Psoas muscle (tissue), 8 donors: ENCODE results near the gene FOCAD. TPM values are rescaled to one million over a fixed set of nuclear protein-coding genes. Genes with fewer than 3 reads are reported as not detected.

Source experiments
- ATAC-seq, 4 donors: fragments of 200-7000 bp; cut with Tn5 transposase; one replicate each; pipeline ENCODE4 v1.9.1; 2020; ENCODE audit warnings: moderate library complexity in 3 of 4, mild to moderate bottlenecking in 2 of 4
- DNase-seq, 2 donors: peaks; one replicate each; pipeline ENCODE4 v3.0.0-alpha.2; 2020
- H3K27ac ChIP-seq: fragments of 200-600 bp; one replicate; pipeline ENCODE4 v1.8.0; 2022
- H3K27me3 ChIP-seq, 3 donors: fragments of 200-600 bp in 1 of 3; one replicate each; pipeline versions ENCODE4 v1.6.1 to v1.8.0; 2013 to 2022; ENCODE audit warnings: low read length in 2 of 3, mild to moderate bottlenecking in 2 of 3, moderate library complexity in 1 of 3; ENCODE audit not compliant: insufficient read depth in 3 of 3
- H3K36me3 ChIP-seq, 2 donors: fragments of 200-600 bp in 1 of 2; one replicate each; pipeline versions ENCODE4 v1.6.1 to v1.8.0; 2013 to 2022; ENCODE audit warnings: low read depth in 1 of 2, mild to moderate bottlenecking in 1 of 2, moderate library complexity in 1 of 2; ENCODE audit not compliant: insufficient read depth in 1 of 2
- H3K4me1 ChIP-seq: fragments of 200-600 bp; one replicate; pipeline ENCODE4 v1.8.0; 2022
- H3K4me3 ChIP-seq: fragments of 200-600 bp; one replicate; pipeline ENCODE4 v1.8.0; 2022; ENCODE audit warnings: mild to moderate bottlenecking
- H3K9me3 ChIP-seq: fragments of 200-600 bp; one replicate; pipeline ENCODE4 v1.8.0; 2022
- WGBS, 3 donors: extraction: QIAGEN DNeasy Blood & Tissue Kit; methylation state at CpG; one replicate each; pipeline versions ENCODE4 v1.1.6 to v1.1.7; 2013; 5-methylcytosine and 5-hydroxymethylcytosine counted together
- intact Hi-C, 2 donors: fragments of 100-400 bp; cut with DNase I; formaldehyde crosslinking; loops; one replicate each; pipeline versions ENCODE4 v1.11.0 to v1.14.2; 2022
- polyA plus RNA-seq, 3 donors: library from polyadenylated mRNA; stranded (reverse); fragments of 200-250 nt; gene quantifications; one replicate each; pipeline ENCODE4 v1.2.3, GENCODE V29; 2013
- total RNA-seq, 4 donors: library from RNA; stranded (reverse); fragmentation: NEBNext Ultra II Directional in 2 of 4; extraction: Animal tissue kit (Norgen Biotek cat#: 25700) in 2 of 4; gene quantifications; one replicate each; pipeline versions ENCODE4 v1.2.1 to v1.2.4, GENCODE V29; 2021 to 2023
- TF ChIP-seq, protein P1 (sequence below): fragments of 200-600 bp; IDR thresholded peaks from one replicate; pipeline ENCODE4 v1.8.0; 2022; ENCODE audit warnings: antibody characterized with exemption
- donor health status: healthy with polysubstance abuse.
- donor health status: DM: no; HTN: no; CAD: no; lungs with moderate emphysema.
- donor health status: Bipolar disorder and iron deficiency.
- donor health status: healthy.
- donor health status: DM: yes; HTN: yes; CAD: no.
- donor health status: DM: no; HTN: no; CAD: no.
- donor health status: DM: no; HTN: no; CAD: no.
- donor health status: DM: yes; HTN: yes; CAD: no.

The FOCAD gene
- total and polyA plus RNA-seq, 7 donors, result 5.8 to 24.8 (median 12.1) TPM

GRCh38 chr9:20981486-20981885, 297.4 kb downstream of the FOCAD start:
- ATAC-seq (no peak), DNase-seq (no peak)
- intact Hi-C loops, result no loop called here
- 26 to 33% (median 29%) methylated on average over 2 of the region's 2 CpGs for WGBS, 3 donors
- H3K4me3 ChIP-seq, result no peak overlapping the region
- H3K27ac ChIP-seq, result no peak overlapping the region
- H3K4me1 ChIP-seq, result no peaks in the 10 kb centered on the region
- peaks cover 3 to 52% of the 10 kb centered on the region in 2 donors for H3K36me3 ChIP-seq
- no peaks in the 10 kb centered on the region for H3K9me3 ChIP-seq
- H3K27me3 ChIP-seq, result no peaks in the 10 kb centered on the region
- TF ChIP-seq, protein P1, sequence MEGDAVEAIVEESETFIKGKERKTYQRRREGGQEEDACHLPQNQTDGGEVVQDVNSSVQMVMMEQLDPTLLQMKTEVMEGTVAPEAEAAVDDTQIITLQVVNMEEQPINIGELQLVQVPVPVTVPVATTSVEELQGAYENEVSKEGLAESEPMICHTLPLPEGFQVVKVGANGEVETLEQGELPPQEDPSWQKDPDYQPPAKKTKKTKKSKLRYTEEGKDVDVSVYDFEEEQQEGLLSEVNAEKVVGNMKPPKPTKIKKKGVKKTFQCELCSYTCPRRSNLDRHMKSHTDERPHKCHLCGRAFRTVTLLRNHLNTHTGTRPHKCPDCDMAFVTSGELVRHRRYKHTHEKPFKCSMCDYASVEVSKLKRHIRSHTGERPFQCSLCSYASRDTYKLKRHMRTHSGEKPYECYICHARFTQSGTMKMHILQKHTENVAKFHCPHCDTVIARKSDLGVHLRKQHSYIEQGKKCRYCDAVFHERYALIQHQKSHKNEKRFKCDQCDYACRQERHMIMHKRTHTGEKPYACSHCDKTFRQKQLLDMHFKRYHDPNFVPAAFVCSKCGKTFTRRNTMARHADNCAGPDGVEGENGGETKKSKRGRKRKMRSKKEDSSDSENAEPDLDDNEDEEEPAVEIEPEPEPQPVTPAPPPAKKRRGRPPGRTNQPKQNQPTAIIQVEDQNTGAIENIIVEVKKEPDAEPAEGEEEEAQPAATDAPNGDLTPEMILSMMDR, result no peak

- ATAC-seq (no peak), DNase-seq (no peak)
- no peak overlapping the region for H3K4me3 ChIP-seq
- intact Hi-C loops, result no loop called here
- H3K27me3 ChIP-seq, result no peaks in the 10 kb centered on the region
- no peaks in the 10 kb centered on the region for H3K9me3 ChIP-seq
- whole genome bisulfite sequencing, 3 donors, result 59 to 74% (median 65%) methylated on average over 3 of the region's 3 CpGs
- no peaks in the 10 kb centered on the region for H3K4me1 ChIP-seq
- H3K36me3 ChIP-seq, result peaks cover 4 to 54% of the 10 kb centered on the region in 2 donors
- TF ChIP-seq, protein P1, result no peak
- H3K27ac ChIP-seq, result no peak overlapping the region
Measured at GRCh38 chr9:20984506-20984905, 300.4 kb downstream of the FOCAD start.

GRCh38 chr9:20985851-20986600, 302.0 kb downstream of the FOCAD start:
- Histone ChIP-seq H3K4me3 (no peak overlapping the region), H3K27me3 (no peaks in the 10 kb centered on the region), H3K9me3 (no peaks in the 10 kb centered on the region), H3K4me1 (no peaks in the 10 kb centered on the region), H3K36me3 (peaks cover 7 to 63% of the 10 kb centered on the region in 2 donors), H3K27ac (no peak overlapping the region)
- ATAC-seq (no peak), DNase-seq (no peak)
- TF ChIP-seq, protein P1, result no peak
- WGBS, 3 donors, result 86 to 94% (median 87%) methylated on average over 6 of the region's 6 CpGs
- intact Hi-C loops, result no loop called here

DNA sequence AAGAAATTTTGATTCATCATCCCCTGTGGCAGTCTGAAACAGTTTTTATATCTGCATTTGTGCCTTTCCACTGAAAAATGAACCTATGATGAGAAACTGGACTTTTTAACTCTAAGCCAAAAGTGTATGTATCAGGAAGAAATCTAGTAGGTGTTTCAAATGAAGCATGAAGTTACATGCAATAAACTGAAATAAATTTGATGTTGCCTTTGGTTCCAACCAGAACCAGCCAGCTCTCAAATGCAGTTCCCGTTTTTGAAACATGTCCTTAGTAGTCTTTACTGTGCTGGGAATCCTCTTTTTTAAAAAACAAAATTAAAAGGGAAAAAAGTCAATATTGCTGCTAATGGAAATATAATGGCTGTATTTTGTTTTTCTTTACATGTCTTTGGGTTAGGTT, 303.5 kb downstream of the FOCAD start:
- DNase-seq (no peak), ATAC-seq (no peak)
- Histone ChIP-seq H3K27me3 (no peaks in the 10 kb centered on the region), H3K9me3 (no peaks in the 10 kb centered on the region), H3K4me1 (no peaks in the 10 kb centered on the region), H3K4me3 (no peak overlapping the region), H3K36me3 (peaks cover 7 to 50% of the 10 kb centered on the region in 2 donors), H3K27ac (no peak overlapping the region)
- WGBS, 3 donors, result 63 to 73% (median 67%) methylated on average over 1 of the region's 1 CpG
- TF ChIP-seq, protein P1, result no peak
- intact Hi-C loops, result no loop called here

- H3K27ac ChIP-seq, result no peak overlapping the region
- H3K27me3 ChIP-seq, result no peaks in the 10 kb centered on the region
- DNase-seq (no peak), ATAC-seq (no peak)
- intact Hi-C loops, result no loop called here
- TF ChIP-seq, protein P1, result no peak
- H3K4me3 ChIP-seq, result no peak overlapping the region
- H3K36me3 ChIP-seq, result peaks cover 7 to 48% of the 10 kb centered on the region in 2 donors
- no peaks in the 10 kb centered on the region for H3K9me3 ChIP-seq
- H3K4me1 ChIP-seq, result no peaks in the 10 kb centered on the region
- 89 to 93% (median 90%) methylated on average over 3 of the region's 3 CpGs for WGBS, 3 donors
Measured at GRCh38 chr9:20988061-20988460, 304.0 kb downstream of the FOCAD start.
